ENCODE results near the gene RPP40. TPM values are rescaled to one million over a fixed set of nuclear protein-coding genes. Genes with fewer than 3 reads are reported as not detected.

Gene RPP40
- total and polyA plus RNA-seq, 2 of the 13 experiments (the other 11 are each of a cell fraction or from before 2014, with no cell fraction given), result 18.0 to 41.2 TPM

DNA sequence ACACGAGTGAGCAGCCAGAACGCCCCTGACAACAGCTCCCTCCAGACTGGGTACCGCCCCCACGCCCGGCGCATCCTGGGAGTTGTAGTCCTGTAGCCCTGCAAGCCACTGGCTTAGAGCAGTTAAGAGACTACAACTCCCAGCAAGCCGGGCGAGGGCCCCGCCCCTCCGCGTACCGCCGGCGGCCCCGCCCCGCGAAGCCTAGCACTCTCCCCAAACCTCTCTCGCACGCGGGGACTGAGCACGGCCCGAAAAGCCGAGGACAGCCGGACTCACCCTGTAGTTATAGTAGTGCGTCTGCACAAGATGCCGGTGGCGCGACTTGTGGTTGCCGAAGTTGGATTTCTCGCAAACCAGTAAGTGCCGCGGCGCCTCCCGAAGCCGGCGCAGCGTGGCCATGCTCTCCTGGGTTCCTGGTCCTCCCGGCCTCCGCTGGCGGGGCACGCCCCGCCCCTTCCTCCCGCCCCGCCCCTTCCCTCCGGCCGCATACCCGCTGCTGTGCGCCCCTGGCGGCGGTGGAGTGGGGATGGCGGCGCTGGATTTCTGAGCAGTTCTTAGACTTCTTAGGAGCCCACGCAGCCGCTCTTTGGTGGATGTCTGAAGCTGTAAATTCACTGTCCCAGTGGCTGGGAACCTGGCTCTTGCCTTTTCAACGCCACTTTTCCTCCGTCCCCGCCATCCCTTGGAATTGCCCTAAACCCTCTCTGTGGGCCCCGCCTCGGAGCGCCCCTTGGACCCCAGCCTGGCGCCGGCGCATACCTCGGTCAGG, at the start of gene RPP40 (continued):
- TF ChIP-seq ZNF674 (CRISPR knock-in tag; IDR thresholded peaks at IDR 0.05; ENCODE audit: low read depth), result no peak
- TF ChIP-seq, protein P1, sequence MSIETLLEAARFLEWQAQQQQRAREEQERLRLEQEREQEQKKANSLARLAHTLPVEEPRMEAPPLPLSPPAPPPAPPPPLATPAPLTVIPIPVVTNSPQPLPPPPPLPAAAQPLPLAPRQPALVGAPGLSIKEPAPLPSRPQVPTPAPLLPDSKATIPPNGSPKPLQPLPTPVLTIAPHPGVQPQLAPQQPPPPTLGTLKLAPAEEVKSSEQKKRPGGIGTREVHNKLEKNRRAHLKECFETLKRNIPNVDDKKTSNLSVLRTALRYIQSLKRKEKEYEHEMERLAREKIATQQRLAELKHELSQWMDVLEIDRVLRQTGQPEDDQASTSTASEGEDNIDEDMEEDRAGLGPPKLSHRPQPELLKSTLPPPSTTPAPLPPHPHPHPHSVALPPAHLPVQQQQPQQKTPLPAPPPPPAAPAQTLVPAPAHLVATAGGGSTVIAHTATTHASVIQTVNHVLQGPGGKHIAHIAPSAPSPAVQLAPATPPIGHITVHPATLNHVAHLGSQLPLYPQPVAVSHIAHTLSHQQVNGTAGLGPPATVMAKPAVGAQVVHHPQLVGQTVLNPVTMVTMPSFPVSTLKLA (IDR thresholded peaks at IDR 0.05), result peak; percentile 73
- TF ChIP-seq ZSCAN22 (CRISPR knock-in tag; IDR thresholded peaks at IDR 0.05), result no peak
- TF ChIP-seq SNAPC2 (CRISPR knock-in tag; IDR thresholded peaks at IDR 0.05), result no peak
- TF ChIP-seq, protein P2, sequence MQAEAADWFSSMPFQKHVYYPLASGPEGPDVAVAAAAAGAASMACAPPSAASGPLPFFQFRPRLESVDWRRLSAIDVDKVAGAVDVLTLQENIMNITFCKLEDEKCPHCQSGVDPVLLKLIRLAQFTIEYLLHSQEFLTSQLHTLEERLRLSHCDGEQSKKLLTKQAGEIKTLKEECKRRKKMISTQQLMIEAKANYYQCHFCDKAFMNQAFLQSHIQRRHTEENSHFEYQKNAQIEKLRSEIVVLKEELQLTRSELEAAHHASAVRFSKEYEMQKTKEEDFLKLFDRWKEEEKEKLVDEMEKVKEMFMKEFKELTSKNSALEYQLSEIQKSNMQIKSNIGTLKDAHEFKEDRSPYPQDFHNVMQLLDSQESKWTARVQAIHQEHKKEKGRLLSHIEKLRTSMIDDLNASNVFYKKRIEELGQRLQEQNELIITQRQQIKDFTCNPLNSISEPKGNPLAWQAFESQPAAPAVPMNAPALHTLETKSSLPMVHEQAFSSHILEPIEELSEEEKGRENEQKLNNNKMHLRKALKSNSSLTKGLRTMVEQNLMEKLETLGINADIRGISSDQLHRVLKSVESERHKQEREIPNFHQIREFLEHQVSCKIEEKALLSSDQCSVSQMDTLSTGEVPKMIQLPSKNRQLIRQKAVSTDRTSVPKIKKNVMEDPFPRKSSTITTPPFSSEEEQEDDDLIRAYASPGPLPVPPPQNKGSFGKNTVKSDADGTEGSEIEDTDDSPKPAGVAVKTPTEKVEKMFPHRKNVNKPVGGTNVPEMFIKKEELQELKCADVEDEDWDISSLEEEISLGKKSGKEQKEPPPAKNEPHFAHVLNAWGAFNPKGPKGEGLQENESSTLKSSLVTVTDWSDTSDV (CRISPR knock-in tag; IDR thresholded peaks at IDR 0.05), result peak; percentile 60; the same call in 1 of the 2 replicates
- TF ChIP-seq MEIS1 (CRISPR knock-in tag; IDR thresholded peaks at IDR 0.05; ENCODE audit: borderline replicate concordance), result no peak; the same call in 1 of the 2 replicates
- TF ChIP-seq STAT5B (CRISPR knock-in tag; IDR thresholded peaks at IDR 0.05), result no peak
- no peak for TF ChIP-seq ZNF382 (CRISPR knock-in tag; IDR thresholded peaks at IDR 0.05; ENCODE audit: borderline replicate concordance)
- peak; percentile 96 for TF ChIP-seq RFXAP (CRISPR knock-in tag; IDR thresholded peaks at IDR 0.05; ENCODE audit: borderline replicate concordance)
- no peak for TF ChIP-seq ELF4 (CRISPR knock-in tag; IDR thresholded peaks at IDR 0.05; ENCODE audit: borderline replicate concordance)
- TF ChIP-seq, protein P3, sequence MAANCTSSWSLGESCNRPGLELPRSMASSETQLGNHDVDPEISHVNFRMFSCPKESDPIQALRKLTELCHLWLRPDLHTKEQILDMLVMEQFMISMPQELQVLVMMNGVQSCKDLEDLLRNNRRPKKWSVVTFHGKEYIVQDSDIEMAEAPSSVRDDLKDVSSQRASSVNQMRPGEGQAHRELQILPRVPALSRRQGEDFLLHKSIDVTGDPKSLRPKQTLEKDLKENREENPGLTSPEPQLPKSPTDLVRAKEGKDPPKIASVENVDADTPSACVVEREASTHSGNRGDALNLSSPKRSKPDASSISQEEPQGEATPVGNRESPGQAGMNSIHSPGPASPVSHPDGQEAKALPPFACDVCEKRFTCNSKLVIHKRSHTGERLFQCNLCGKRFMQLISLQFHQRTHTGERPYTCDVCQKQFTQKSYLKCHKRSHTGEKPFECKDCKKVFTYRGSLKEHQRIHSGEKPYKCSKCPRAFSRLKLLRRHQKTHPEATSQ (CRISPR knock-in tag; IDR thresholded peaks at IDR 0.05; ENCODE audit: borderline replicate concordance), result no peak
- TF ChIP-seq CHD2 (IDR thresholded peaks at IDR 0.05; ENCODE audit: low read depth, low read length), result 0 out of 2 replicates have a peak, but pooled peaks have one; percentile 49
- peak; percentile 87 for TF ChIP-seq ZNF761 (CRISPR knock-in tag; conservative IDR thresholded peaks at IDR 0.05)
- TF ChIP-seq, protein P4, sequence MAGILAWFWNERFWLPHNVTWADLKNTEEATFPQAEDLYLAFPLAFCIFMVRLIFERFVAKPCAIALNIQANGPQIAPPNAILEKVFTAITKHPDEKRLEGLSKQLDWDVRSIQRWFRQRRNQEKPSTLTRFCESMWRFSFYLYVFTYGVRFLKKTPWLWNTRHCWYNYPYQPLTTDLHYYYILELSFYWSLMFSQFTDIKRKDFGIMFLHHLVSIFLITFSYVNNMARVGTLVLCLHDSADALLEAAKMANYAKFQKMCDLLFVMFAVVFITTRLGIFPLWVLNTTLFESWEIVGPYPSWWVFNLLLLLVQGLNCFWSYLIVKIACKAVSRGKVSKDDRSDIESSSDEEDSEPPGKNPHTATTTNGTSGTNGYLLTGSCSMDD (CRISPR knock-in tag; IDR thresholded peaks at IDR 0.05), result 0 out of 2 replicates have a peak, but pooled peaks have one; percentile 83
- peak; percentile 7; the same call in 1 of the 2 replicates for TF ChIP-seq CCDC6 (CRISPR knock-in tag; IDR thresholded peaks at IDR 0.05)
- TF ChIP-seq, protein P5, sequence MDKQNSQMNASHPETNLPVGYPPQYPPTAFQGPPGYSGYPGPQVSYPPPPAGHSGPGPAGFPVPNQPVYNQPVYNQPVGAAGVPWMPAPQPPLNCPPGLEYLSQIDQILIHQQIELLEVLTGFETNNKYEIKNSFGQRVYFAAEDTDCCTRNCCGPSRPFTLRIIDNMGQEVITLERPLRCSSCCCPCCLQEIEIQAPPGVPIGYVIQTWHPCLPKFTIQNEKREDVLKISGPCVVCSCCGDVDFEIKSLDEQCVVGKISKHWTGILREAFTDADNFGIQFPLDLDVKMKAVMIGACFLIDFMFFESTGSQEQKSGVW (CRISPR knock-in tag; IDR thresholded peaks at IDR 0.05; ENCODE audit: borderline replicate concordance), result no peak
- TF ChIP-seq, protein P6, sequence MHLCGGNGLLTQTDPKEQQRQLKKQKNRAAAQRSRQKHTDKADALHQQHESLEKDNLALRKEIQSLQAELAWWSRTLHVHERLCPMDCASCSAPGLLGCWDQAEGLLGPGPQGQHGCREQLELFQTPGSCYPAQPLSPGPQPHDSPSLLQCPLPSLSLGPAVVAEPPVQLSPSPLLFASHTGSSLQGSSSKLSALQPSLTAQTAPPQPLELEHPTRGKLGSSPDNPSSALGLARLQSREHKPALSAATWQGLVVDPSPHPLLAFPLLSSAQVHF (CRISPR knock-in tag; IDR thresholded peaks at IDR 0.05), result no peak
- TF ChIP-seq SRSF4 (IDR thresholded peaks at IDR 0.05; ENCODE audit: low read depth, low read length, poor library complexity, severe bottlenecking), result no peak
- no peak for TF ChIP-seq ZNF652 (CRISPR knock-in tag; IDR thresholded peaks at IDR 0.05; ENCODE audit: borderline replicate concordance, low read depth)
- TF ChIP-seq NPAS2 (CRISPR knock-in tag; IDR thresholded peaks at IDR 0.05; ENCODE audit: borderline replicate concordance), result no peak
- peak; percentile 97 for TF ChIP-seq HCFC1 (IDR thresholded peaks at IDR 0.05; ENCODE audit: low read depth, low read length)
